NCI-H446 (cell line): ENCODE measurements around the gene TRMT2A.

Experiments
- DNase-seq, 2 experiments: peaks; one replicate each; lab custom pipeline; 2025; lab: John Stamatoyannopoulos, UW

TRMT2A gene

GRCh38 chr22:20118300-20119020 is 1.4 kb upstream of the TRMT2A start:
- DNase-seq, result no peak

- peak in 1 of 2 experiments; percentile 33 for DNase-seq
These were observed 740 bp upstream of the TRMT2A start for GRCh38 chr22:20117633-20118299.

- DNase-seq, result no peak
These were observed 563 bp downstream of the TRMT2A start for GRCh38 chr22:20116376-20116950.

- DNase-seq, result no peak
These were observed 1.2 kb downstream of the TRMT2A start, which contains the start of gene RANBP1 for GRCh38 chr22:20115691-20116375. TSS of gene RANBP1 (plus strand) at chr22:20116104. CDS start at chr22:20116185, 81 bp downstream.

GRCh38 chr22:20114506-20115475 is 2.2 kb downstream of the TRMT2A start:
- DNase-seq, result no peak

GRCh38 chr22:20113551-20114310 is 3.3 kb downstream of the TRMT2A start:
- DNase-seq, result no peak

- DNase-seq, result no peak
These were observed 4.2 kb downstream of the TRMT2A start for GRCh38 chr22:20112623-20113511.

- no peak for DNase-seq
These were observed 5.1 kb downstream of the TRMT2A start for GRCh38 chr22:20111689-20112622.

- no peak for DNase-seq
These were observed 5.9 kb downstream of the TRMT2A start for GRCh38 chr22:20111045-20111688.

- no peak for DNase-seq
These were observed 6.6 kb downstream of the TRMT2A start for GRCh38 chr22:20110359-20110985.

GRCh38 chr22:20109411-20110358 is 7.3 kb downstream of the TRMT2A start:
- DNase-seq, result no peak

GRCh38 chr22:20108757-20109230 is 8.2 kb downstream of the TRMT2A start:
- no peak for DNase-seq

- DNase-seq, result no peak
These were observed 8.9 kb downstream of the TRMT2A start for GRCh38 chr22:20107951-20108756.

GRCh38 chr22:20107471-20107901 is 9.5 kb downstream of the TRMT2A start:
- no peak for DNase-seq

- no peak for DNase-seq
These were observed 10.2 kb downstream of the TRMT2A start for GRCh38 chr22:20106849-20107237.
